Omental fat pad (tissue), 4 donors: Measurements from ENCODE around the gene ADORA2B. TPM values are rescaled to one million over a fixed set of nuclear protein-coding genes. Genes with fewer than 3 reads are reported as not detected.

Experiments used
- ATAC-seq: fragments of 150-250 bp; one replicate; pipeline ENCODE4 v1.9.1; 2016; ENCODE audit warnings: mild to moderate bottlenecking, moderate library complexity; ENCODE audit not compliant: low FRiP score
- DNase-seq: peaks from one replicate; pipeline ENCODE4 v3.0.0-alpha.2; 2019; ENCODE audit warnings: low spot score
- total RNA-seq, 4 donors: library from RNA; depleted of rRNA; stranded (reverse); fragments of >200 nt; gene quantifications; one replicate each; pipeline ENCODE4 v1.1.0, GENCODE V29; 2016
- TF ChIP-seq, protein P1 (sequence below), 3 donors: fragments of 450-650 bp; IDR thresholded peaks; one replicate each; pipeline ENCODE4 v1.5.1; 2016 to 2017; ENCODE audit warnings: antibody characterized with exemption in 3 of 3, mild to moderate bottlenecking in 3 of 3, moderate library complexity in 2 of 3

ADORA2B gene
- total RNA-seq, 4 donors from 2014 or later = 0.82 to 5.6 (median 2.1) TPM; not detected in 1

DNA sequence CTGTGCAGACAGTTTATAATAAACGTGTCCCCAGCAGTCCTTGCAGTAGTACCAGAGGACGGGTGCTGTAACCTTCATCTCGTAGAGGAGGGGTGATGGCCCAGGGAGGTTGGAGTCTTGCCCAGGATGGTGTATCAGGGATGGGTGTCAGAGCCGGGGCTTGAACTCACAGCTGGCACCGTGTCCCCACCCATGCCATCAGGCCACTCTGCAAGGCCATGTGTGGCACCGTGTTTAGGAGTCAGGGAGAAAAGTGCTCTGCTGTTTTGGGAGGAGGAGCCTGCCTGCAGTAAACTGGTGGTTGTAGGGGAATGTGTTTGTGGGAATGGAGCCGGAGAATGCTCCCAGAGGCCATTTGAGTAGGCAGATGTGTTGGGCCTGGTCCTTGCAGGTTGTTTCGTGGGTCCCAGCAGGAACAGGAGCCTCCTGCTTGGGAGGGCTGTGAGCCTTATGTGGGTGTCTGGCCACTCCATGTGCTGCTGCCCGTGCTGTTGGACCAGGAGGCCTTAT lies 1.7 kb downstream of the ADORA2B start:
- TF ChIP-seq, protein P1, sequence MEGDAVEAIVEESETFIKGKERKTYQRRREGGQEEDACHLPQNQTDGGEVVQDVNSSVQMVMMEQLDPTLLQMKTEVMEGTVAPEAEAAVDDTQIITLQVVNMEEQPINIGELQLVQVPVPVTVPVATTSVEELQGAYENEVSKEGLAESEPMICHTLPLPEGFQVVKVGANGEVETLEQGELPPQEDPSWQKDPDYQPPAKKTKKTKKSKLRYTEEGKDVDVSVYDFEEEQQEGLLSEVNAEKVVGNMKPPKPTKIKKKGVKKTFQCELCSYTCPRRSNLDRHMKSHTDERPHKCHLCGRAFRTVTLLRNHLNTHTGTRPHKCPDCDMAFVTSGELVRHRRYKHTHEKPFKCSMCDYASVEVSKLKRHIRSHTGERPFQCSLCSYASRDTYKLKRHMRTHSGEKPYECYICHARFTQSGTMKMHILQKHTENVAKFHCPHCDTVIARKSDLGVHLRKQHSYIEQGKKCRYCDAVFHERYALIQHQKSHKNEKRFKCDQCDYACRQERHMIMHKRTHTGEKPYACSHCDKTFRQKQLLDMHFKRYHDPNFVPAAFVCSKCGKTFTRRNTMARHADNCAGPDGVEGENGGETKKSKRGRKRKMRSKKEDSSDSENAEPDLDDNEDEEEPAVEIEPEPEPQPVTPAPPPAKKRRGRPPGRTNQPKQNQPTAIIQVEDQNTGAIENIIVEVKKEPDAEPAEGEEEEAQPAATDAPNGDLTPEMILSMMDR (IDR thresholded peaks at IDR 0.05) = no peak
- DNase-seq = no peak
- ATAC-seq = no peak

DNA sequence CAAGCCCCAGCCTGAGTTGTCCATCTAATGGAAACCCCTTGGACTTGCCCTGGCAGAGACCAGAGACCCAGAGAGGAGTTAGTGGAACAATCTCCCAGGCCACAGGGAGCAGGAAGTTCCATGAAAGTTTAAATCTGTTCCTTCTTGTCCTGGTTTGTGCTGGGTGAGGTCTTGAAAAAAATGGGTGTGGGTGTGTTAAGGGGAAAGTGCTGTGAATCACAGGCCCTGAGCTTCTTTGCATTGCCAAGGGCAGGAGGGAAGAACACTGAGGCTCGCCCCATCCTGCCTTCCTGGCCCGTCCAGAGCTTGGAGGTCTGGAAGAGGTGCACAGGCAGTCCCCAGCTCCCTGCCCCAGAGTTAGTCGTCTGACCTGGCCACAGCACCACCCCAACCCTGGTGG lies 2.3 kb downstream of the ADORA2B start:
- no peak for ATAC-seq
- TF ChIP-seq, protein P1 (IDR thresholded peaks at IDR 0.05) = no peak

DNA sequence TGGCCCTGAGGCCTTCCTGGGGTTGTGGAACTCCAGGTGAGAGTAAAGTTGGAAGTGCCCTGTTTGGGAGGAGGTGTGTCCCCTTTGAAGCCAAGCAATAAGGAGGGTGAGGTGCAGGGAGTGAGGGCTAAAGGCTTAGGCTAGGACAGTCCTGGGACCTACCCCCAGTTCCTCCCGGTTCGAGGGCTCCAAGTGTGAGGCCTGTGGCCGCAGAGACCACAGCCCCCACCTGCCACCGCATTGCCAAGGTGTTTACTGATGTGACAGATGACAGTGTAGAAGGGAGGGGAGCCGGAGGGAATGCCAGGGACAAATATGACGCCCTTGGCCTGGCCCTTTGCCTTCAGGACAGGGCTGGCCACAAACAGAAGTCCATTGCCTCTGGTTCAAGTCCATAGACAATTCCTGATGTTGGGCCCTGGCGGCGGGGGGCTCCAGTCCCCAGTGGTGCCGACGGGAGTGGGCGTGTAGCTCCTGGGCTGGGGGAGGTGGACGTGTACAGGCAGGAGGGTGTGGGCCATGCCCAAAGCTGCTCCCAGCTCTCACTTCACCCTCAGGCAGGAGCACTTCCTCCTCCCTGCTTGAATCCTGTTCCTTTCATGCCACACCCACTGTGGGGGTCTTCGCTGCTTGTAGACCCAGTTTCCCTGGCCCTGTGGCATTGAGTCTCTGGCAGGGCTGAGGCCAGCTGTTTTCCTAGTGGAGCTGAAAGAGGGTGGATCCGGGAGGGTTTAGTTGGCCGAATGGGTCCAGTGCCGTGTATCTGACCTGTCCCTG lies 3.2 kb downstream of the ADORA2B start:
- TF ChIP-seq, protein P1 (IDR thresholded peaks at IDR 0.05) = no peak
- DNase-seq (no peak), ATAC-seq (no peak)

More for the DNA sequence above, 2.3 kb downstream of the ADORA2B start:
- no peak for DNase-seq

DNA sequence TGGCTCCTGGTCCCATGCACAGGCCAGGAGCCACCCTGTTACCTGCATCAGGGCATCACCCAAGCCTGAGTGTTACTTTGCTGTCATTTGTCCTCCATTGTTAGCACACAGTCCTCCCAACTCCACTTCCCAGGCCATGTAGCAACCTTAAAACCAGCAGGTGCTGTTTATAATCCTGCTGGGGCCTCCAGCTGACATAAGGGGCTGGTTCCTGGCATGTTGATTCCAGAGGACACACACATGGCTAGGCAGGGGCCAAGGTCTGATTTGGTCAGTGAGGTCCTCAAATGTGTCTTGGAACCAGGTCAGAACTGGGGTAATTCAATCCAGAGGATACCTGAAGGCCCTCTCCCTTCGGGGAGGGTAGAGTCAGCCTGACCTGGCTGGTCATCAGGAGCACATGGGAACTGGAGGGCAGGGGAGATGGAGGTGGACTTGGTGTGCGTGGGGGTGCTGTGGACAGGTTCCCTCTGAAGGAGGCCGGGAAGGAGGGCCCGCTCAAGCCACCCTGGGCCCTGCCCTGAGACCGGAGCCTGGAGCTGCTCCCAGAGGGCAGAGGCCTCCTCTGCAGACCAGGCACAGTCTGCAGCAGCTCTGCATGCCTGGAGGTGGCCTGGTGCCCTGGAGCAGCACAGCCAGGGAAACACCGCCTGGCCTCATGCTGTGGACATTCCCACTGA lies 6.6 kb downstream of the ADORA2B start:
- DNase-seq (no peak), ATAC-seq (no peak)
- TF ChIP-seq, protein P1 (IDR thresholded peaks at IDR 0.05) = no peak

DNA sequence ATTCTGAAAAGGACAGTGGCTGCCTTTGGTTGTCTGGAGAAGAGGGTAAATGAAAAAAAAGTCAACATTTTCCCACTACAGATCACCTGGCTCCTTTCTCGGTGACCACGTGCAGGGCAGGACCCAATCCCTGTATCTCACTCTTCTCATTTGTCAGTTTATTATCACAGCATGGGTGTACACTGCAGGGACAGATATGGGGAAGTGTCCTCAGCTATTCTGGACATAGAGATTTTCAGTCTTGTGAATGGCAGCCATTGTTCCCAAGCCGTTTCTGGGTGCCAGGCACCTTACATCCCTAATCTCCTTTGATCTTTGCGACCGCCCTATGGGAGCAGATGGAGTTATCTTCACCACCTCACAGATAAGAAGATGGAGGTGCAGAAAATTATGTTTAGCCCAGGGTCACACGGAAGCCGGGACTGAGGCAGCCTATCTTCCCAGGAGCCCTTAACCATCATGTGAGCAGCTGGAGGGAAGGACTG lies 7.2 kb downstream of the ADORA2B start:
- TF ChIP-seq, protein P1 (IDR thresholded peaks at IDR 0.05) = no peak
- no peak for ATAC-seq

DNA sequence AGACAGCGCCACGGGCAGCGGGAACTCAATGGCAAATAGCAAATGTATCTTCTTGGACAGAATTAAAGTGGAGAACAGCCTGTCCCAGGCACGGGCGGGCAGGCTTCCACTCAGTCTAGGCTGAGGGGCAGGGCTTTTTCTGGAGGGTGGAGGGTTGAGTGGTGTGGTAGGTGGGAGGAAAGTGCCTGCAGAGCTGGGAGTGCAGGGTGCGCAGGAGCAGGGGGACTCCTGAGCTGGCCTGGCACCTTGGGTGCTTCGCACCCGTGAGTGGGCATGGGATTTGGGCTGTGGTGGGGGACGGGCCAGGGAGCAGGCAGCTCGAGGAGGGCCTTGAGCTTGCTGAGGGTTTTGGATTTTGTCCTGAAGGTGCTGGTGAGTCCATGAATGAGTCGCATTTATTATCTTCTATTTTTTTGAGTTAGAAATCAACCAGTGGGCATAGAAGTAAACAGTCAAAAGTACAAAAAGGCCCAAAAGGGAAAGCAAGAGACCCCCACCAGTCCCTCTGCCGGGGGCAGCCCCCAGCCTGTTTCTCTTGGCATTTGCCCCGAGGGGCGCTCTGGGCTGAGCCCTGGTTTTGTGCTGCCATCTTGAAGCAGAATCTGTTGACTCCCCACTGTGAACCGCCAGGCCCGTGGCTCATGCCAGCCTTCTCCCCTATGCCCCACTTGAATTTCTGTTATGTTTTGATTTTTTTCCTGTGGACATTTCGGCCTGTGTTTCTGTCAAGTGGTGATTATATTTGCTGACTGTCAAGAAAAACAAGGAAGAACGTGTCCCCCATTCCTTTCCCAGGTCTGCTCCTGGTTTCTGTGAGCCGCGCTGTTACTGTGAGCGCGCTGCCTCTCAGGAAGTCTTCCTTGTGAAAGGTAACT lies 8.2 kb downstream of the ADORA2B start:
- DNase-seq (no peak), ATAC-seq (no peak)

More for the DNA sequence above, 7.2 kb downstream of the ADORA2B start:
- no peak for DNase-seq

More for the DNA sequence above, 8.2 kb downstream of the ADORA2B start:
- TF ChIP-seq, protein P1 (IDR thresholded peaks at IDR 0.05) = no peak
